Measurements from ENCODE around the gene RBM28. TPM values are rescaled to one million over a fixed set of nuclear protein-coding genes. Genes with fewer than 3 reads are reported as not detected.
A peak's percentile ranks its signal among the peaks of the same experiment; 100 is the strongest.

Gene RBM28
- total RNA-seq, 1 experiment from 2014 or later = 54.1 TPM

DNA sequence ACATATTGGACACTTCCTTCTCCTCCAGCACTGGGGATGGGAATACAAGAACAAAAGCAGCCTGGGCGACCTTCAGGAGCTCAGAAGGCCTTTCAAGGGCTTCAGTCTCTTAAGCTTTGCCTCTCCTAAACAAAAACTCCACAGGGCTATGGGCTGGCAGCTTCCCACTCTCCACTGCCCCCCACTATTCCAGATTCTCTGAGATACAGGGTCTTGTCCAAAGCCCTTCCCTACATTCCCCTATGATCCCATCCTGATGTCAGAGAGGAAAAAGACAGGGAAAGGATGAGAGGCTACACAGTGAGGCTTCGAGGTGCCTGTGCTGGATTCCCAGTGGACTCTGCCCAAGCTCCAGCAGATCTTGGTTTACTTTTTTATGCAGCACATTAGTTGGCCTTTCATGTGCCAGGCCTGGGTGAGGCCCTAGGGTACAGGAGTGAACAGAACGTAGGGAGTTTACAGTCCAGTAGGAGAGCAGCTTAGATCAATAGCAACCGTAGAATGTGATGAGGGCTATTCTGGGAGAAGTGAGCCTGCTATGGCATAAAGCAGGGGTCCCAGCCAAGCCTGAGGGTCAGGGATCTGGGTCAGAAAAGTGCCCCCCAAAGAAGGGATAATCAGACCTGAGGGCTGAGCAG lies 69.3 kb downstream of the RBM28 start:
- DNase-seq (ENCODE audit: low read depth, low spot score) (no peak), ATAC-seq (no peak)
- in situ Hi-C loops (cut with HindIII; ENCODE audit: low pct_unique_long_range_greater_than_20kb, low sequenced_read_pairs) = no loop called here
- TF ChIP-seq TCF7L2 (IDR thresholded peaks at IDR 0.05; ENCODE audit: low read depth, low read length) (no peak), SIN3A (IDR thresholded peaks at IDR 0.05; ENCODE audit: borderline replicate concordance, insufficient read depth, low read depth, low read length) (no peak), POLR2AphosphoS5 (IDR thresholded peaks at IDR 0.05; ENCODE audit: low read depth, low read length) (no peak)
- TF ChIP-seq, protein P1, sequence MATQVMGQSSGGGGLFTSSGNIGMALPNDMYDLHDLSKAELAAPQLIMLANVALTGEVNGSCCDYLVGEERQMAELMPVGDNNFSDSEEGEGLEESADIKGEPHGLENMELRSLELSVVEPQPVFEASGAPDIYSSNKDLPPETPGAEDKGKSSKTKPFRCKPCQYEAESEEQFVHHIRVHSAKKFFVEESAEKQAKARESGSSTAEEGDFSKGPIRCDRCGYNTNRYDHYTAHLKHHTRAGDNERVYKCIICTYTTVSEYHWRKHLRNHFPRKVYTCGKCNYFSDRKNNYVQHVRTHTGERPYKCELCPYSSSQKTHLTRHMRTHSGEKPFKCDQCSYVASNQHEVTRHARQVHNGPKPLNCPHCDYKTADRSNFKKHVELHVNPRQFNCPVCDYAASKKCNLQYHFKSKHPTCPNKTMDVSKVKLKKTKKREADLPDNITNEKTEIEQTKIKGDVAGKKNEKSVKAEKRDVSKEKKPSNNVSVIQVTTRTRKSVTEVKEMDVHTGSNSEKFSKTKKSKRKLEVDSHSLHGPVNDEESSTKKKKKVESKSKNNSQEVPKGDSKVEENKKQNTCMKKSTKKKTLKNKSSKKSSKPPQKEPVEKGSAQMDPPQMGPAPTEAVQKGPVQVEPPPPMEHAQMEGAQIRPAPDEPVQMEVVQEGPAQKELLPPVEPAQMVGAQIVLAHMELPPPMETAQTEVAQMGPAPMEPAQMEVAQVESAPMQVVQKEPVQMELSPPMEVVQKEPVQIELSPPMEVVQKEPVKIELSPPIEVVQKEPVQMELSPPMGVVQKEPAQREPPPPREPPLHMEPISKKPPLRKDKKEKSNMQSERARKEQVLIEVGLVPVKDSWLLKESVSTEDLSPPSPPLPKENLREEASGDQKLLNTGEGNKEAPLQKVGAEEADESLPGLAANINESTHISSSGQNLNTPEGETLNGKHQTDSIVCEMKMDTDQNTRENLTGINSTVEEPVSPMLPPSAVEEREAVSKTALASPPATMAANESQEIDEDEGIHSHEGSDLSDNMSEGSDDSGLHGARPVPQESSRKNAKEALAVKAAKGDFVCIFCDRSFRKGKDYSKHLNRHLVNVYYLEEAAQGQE (IDR thresholded peaks at IDR 0.05; ENCODE audit: insufficient read depth in 1 of 2, low read depth in 2 of 2, low read length in 1 of 2) = no peak
- TF ChIP-seq, protein P2, sequence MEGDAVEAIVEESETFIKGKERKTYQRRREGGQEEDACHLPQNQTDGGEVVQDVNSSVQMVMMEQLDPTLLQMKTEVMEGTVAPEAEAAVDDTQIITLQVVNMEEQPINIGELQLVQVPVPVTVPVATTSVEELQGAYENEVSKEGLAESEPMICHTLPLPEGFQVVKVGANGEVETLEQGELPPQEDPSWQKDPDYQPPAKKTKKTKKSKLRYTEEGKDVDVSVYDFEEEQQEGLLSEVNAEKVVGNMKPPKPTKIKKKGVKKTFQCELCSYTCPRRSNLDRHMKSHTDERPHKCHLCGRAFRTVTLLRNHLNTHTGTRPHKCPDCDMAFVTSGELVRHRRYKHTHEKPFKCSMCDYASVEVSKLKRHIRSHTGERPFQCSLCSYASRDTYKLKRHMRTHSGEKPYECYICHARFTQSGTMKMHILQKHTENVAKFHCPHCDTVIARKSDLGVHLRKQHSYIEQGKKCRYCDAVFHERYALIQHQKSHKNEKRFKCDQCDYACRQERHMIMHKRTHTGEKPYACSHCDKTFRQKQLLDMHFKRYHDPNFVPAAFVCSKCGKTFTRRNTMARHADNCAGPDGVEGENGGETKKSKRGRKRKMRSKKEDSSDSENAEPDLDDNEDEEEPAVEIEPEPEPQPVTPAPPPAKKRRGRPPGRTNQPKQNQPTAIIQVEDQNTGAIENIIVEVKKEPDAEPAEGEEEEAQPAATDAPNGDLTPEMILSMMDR (IDR thresholded peaks at IDR 0.05) = no peak
- POLR2A ChIA-PET = no interaction called here
- Histone ChIP-seq H3K4me3 (ENCODE audit: low read depth in 2 of 2, low read length in 2 of 2) (no peak overlapping the region), H3K36me3 (ENCODE audit: control insufficient read depth, insufficient read depth, low read length) (no peaks in the 10 kb centered on the region), H3K4me1 (ENCODE audit: control insufficient read depth, insufficient read depth, low read length) (no peaks in the 10 kb centered on the region), H3K27me3 (ENCODE audit: control insufficient read depth, insufficient read depth, low read length) (0 out of 2 replicates have a peak, but pooled peaks cover 2% of the 10 kb centered on the region), H3K9me3 (ENCODE audit: control insufficient read depth, insufficient read depth, low read depth, low read length) (no peaks in the 10 kb centered on the region), H3K27ac (ENCODE audit: low read length) (no peak overlapping the region)
- no TSS peak for BruUV-seq (replicated peaks)
- CTCF ChIA-PET = interaction anchor here (0.6 kb wide), 1 partner anchor 11 kb away, joined by 3 read pairs; no protein-coding TSS in a partner anchor
- intact Hi-C loops (cut with micrococcal nuclease; ENCODE audit: unreplicated experiment) = no loop called here

DNA sequence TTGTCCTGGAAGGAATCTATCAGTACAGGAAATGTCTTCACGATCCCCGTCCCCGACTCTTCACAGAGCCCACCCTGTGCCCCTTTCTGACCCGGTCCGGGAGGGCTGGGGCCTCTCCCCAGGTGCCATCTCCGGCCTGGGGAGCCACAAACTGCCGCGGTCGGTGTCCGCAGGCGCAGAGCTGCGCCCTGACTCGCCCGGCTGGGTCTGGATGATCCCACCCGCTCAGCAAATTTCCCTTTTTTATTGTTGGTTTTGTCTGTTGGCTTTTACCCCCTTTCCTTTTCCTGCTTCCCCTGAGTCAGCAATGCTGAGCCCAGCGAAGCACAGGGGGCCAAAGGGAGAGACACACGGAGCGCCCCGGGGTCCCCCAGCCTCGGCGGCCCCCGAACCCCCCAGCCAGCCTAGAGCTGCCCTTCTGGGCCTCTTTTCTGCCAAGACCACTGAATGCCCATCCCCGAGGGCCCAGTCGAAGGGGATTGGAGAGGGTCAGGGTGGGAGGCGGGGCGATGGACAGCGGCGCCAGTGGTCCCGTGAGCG lies 71.7 kb downstream of the RBM28 start:
- ATAC-seq (no peak), DNase-seq (ENCODE audit: low read depth, low spot score) (no peak)
- POLR2A ChIA-PET = no interaction called here
- intact Hi-C loops (cut with micrococcal nuclease; ENCODE audit: unreplicated experiment) = no loop called here
- peak overlapping the region; percentile 26 to 47 for H3K4me3 ChIP-seq (ENCODE audit: low read depth in 2 of 2, low read length in 2 of 2)
- H3K27me3 ChIP-seq (ENCODE audit: control insufficient read depth, insufficient read depth, low read length) = 0 out of 2 replicates have a peak, but pooled peaks cover 2% of the 10 kb centered on the region
- H3K9me3 ChIP-seq (ENCODE audit: control insufficient read depth, insufficient read depth, low read depth, low read length) = no peaks in the 10 kb centered on the region
- H3K27ac ChIP-seq (ENCODE audit: low read length) = no peak overlapping the region
- H3K4me1 ChIP-seq (ENCODE audit: control insufficient read depth, insufficient read depth, low read length) = no peaks in the 10 kb centered on the region
- CTCF ChIA-PET = no interaction called here
- TF ChIP-seq, protein P1 (IDR thresholded peaks at IDR 0.05; ENCODE audit: insufficient read depth in 1 of 2, low read depth in 2 of 2, low read length in 1 of 2) = no peak
- TF ChIP-seq TCF7L2 (IDR thresholded peaks at IDR 0.05; ENCODE audit: low read depth, low read length) (no peak), SIN3A (IDR thresholded peaks at IDR 0.05; ENCODE audit: borderline replicate concordance, insufficient read depth, low read depth, low read length) (no peak), POLR2AphosphoS5 (IDR thresholded peaks at IDR 0.05; ENCODE audit: low read depth, low read length) (no peak)
- TF ChIP-seq, protein P2 (IDR thresholded peaks at IDR 0.05) = no peak
- in situ Hi-C loops (cut with HindIII; ENCODE audit: low pct_unique_long_range_greater_than_20kb, low sequenced_read_pairs) = no loop called here
- H3K36me3 ChIP-seq (ENCODE audit: control insufficient read depth, insufficient read depth, low read length) = no peaks in the 10 kb centered on the region
- no TSS peak for BruUV-seq (replicated peaks)

Measured in Panc1 (cell line).